IMR-90 (cell line): ENCODE measurements around the gene DYRK1A. TPM values are rescaled to one million over a fixed set of nuclear protein-coding genes. Genes with fewer than 3 reads are reported as not detected.

Experiments used
- ATAC-seq: fragments of 200-7000 bp; cut with Tn5 transposase; 2 replicates; pipeline ENCODE4 v1.9.1; 2020; ENCODE audit warnings: low read depth, mild to moderate bottlenecking, moderate library complexity
- BruUV-seq: library from RNA; stranded (reverse); fragments of 400-500 nt; replicated peaks from 2 replicates; lab custom pipeline; 2021; lab: Mats Ljungman, UMichigan
- CTCF ChIA-PET: fragments of 300-600 bp; formaldehyde crosslinking; extraction: SDS; loops from one replicate; lab custom pipeline; 2021; ENCODE audit warnings: antibody characterized with exemption; lab: Yijun Ruan, JAX
- POLR2A ChIA-PET: fragments of 300-600 bp; sonication (Branson Sonifier 250); formaldehyde crosslinking; loops from one replicate; lab custom pipeline; 2022; ENCODE audit warnings: antibody characterized with exemption; ENCODE audit not compliant: unreplicated experiment; lab: Charles Lee
- DNase-seq: peaks from one replicate; pipeline ENCODE4 v3.0.0; 2013
- H2AFZ ChIP-seq: replicated peaks from 2 replicates; pipeline ENCODE3; 2013; ENCODE audit warnings: low read length, mild to moderate bottlenecking; ENCODE audit not compliant: poor library complexity
- H2AK5ac ChIP-seq: 2 replicates; pipeline ENCODE4 v1.6.1; 2013; ENCODE audit warnings: low read depth, low read length, inconsistent platforms
- H2AK9ac ChIP-seq: replicated peaks from 2 replicates; pipeline ENCODE3; 2013; ENCODE audit warnings: mild to moderate bottlenecking, low read depth, low read length, moderate library complexity; ENCODE audit not compliant: poor library complexity
- H2BK120ac ChIP-seq: 2 replicates; pipeline ENCODE4 v1.6.1; 2013; ENCODE audit warnings: low read depth, low read length, inconsistent platforms
- H2BK15ac ChIP-seq: 3 replicates; pipeline ENCODE4 v1.6.1; 2013; ENCODE audit warnings: low read depth, low read length, inconsistent platforms
- H2BK20ac ChIP-seq: 2 replicates; pipeline ENCODE4 v1.6.1; 2013; ENCODE audit warnings: low read depth, mild to moderate bottlenecking, inconsistent platforms, low read length, moderate library complexity
- H2BK5ac ChIP-seq: 2 replicates; pipeline ENCODE4 v1.6.1; 2013; ENCODE audit warnings: mild to moderate bottlenecking, low read depth, low read length, inconsistent platforms; ENCODE audit not compliant: poor library complexity, severe bottlenecking
- H3K14ac ChIP-seq: replicated peaks from 2 replicates; pipeline ENCODE4 v1.6.1; 2013; ENCODE audit warnings: low read depth, low read length, inconsistent platforms
- H3K18ac ChIP-seq: 2 replicates; pipeline ENCODE4 v1.6.1; 2013; ENCODE audit warnings: low read depth, low read length, control low read depth
- H3K23ac ChIP-seq: 2 replicates; pipeline ENCODE4 v1.6.1; 2013; ENCODE audit warnings: low read depth, low read length, inconsistent platforms
- H3K27ac ChIP-seq: 2 replicates; pipeline ENCODE4 v1.5.1; 2013; ENCODE audit warnings: mild to moderate bottlenecking, control low read depth, low read length; ENCODE audit not compliant: insufficient read depth
- H3K27me3 ChIP-seq: 2 replicates; pipeline ENCODE4 v1.6.1; 2013; ENCODE audit warnings: low read length; ENCODE audit not compliant: control insufficient read depth, insufficient read depth
- H3K36me3 ChIP-seq: 2 replicates; pipeline ENCODE4 v1.6.1; 2013; ENCODE audit warnings: low read length, mixed read lengths; ENCODE audit not compliant: control insufficient read depth, insufficient read depth
- H3K4ac ChIP-seq: 2 replicates; pipeline ENCODE4 v1.6.1; 2013; ENCODE audit warnings: low read depth, low read length, inconsistent platforms
- H3K4me1 ChIP-seq: 2 replicates; pipeline ENCODE4 v1.6.1; 2013; ENCODE audit warnings: low read length, mixed read lengths; ENCODE audit not compliant: control insufficient read depth, insufficient read depth
- H3K4me2 ChIP-seq: 2 replicates; pipeline ENCODE4 v1.6.1; 2013; ENCODE audit warnings: low read depth, mild to moderate bottlenecking, control low read depth, low read length, moderate library complexity
- H3K4me3 ChIP-seq: 2 replicates; pipeline ENCODE4 v1.5.1; 2013; ENCODE audit warnings: low read depth, mild to moderate bottlenecking, control low read depth, low read length, moderate library complexity; ENCODE audit not compliant: insufficient read depth
- H3K56ac ChIP-seq: 2 replicates; pipeline ENCODE4 v1.6.1; 2013; ENCODE audit warnings: low read length, inconsistent platforms; ENCODE audit not compliant: insufficient read depth; ENCODE audit errors: extremely low read depth
- H3K79me1 ChIP-seq, 2 experiments: 2 replicates each; pipeline ENCODE4 v1.6.1; 2013; ENCODE audit warnings: low read length in 2 of 2, inconsistent platforms in 1 of 2, low read depth in 1 of 2
- H3K9ac ChIP-seq: 2 replicates; pipeline ENCODE4 v1.6.1; 2013; ENCODE audit warnings: low read depth, low read length, control low read depth
- H3K9me1 ChIP-seq: 2 replicates; pipeline ENCODE4 v1.6.1; 2013; ENCODE audit warnings: low read length, inconsistent platforms; ENCODE audit not compliant: insufficient read depth
- H3K9me3 ChIP-seq: 2 replicates; pipeline ENCODE4 v1.6.1; 2013; ENCODE audit warnings: low read length; ENCODE audit not compliant: control insufficient read depth, insufficient read depth
- H4K20me1 ChIP-seq: 2 replicates; pipeline ENCODE4 v1.6.1; 2013; ENCODE audit warnings: low read length, inconsistent platforms; ENCODE audit not compliant: insufficient read depth
- H4K5ac ChIP-seq: 2 replicates; pipeline ENCODE4 v1.6.1; 2013; ENCODE audit warnings: mild to moderate bottlenecking, low read depth, low read length, control low read depth
- H4K8ac ChIP-seq, 2 experiments: 2 replicates each; pipeline ENCODE4 v1.6.1; 2013; ENCODE audit warnings: low read depth in 2 of 2, low read length in 2 of 2, control low read depth in 1 of 2, inconsistent platforms in 1 of 2
- H4K91ac ChIP-seq: 2 replicates; pipeline ENCODE4 v1.6.1; 2013; ENCODE audit warnings: low read depth, low read length, inconsistent platforms; ENCODE audit not compliant: insufficient read depth
- BHLHE40 ChIP-seq: fragments of 150-350 bp; IDR thresholded peaks from 2 replicates; pipeline ENCODE4 v1.6.1; 2016; ENCODE audit warnings: mild to moderate bottlenecking, low read depth, low read length
- CEBPB ChIP-seq: IDR thresholded peaks from 2 replicates; pipeline ENCODE4 v1.6.1; 2012; ENCODE audit warnings: low read depth, low read length, improper control_type of control experiment
- CHD1 ChIP-seq: IDR thresholded peaks from 2 replicates; pipeline ENCODE4 v1.6.1; 2012; ENCODE audit warnings: low read depth, low read length, improper control_type of control experiment
- CTCF ChIP-seq: conservative IDR thresholded peaks from 2 replicates; pipeline ENCODE4 v1.5.1; 2012; ENCODE audit warnings: mild to moderate bottlenecking, low read depth, low read length, improper control_type of control experiment
- ELK1 ChIP-seq: fragments of 150-350 bp; IDR thresholded peaks from 2 replicates; pipeline ENCODE4 v1.6.1; 2016; ENCODE audit warnings: low read depth, mild to moderate bottlenecking, low read length, moderate library complexity, borderline replicate concordance
- FOS ChIP-seq: fragments of 150-350 bp; IDR thresholded peaks from 2 replicates; pipeline ENCODE4 v1.6.1; 2016; ENCODE audit warnings: low read depth, low read length
- MAFK ChIP-seq: IDR thresholded peaks from 2 replicates; pipeline ENCODE4 v1.6.1; 2012; ENCODE audit warnings: low read depth, low read length, improper control_type of control experiment
- MAZ ChIP-seq: IDR thresholded peaks from 2 replicates; pipeline ENCODE4 v1.6.1; 2012; ENCODE audit warnings: low read depth, mild to moderate bottlenecking, low read length, improper control_type of control experiment, moderate library complexity, borderline replicate concordance
- MXI1 ChIP-seq: IDR thresholded peaks from 2 replicates; pipeline ENCODE4 v1.6.1; 2012; ENCODE audit warnings: low read depth, mild to moderate bottlenecking, low read length, moderate library complexity, borderline replicate concordance
- NFE2L2 ChIP-seq: fragments of 150-350 bp; IDR thresholded peaks from 2 replicates; pipeline ENCODE4 v1.6.1; 2016; ENCODE audit warnings: low read depth, mild to moderate bottlenecking, low read length
- POLR2A ChIP-seq: IDR thresholded peaks from 2 replicates; pipeline ENCODE4 v1.6.1; 2012; ENCODE audit warnings: mild to moderate bottlenecking, low read depth, low read length
- RAD21 ChIP-seq: IDR thresholded peaks from 2 replicates; pipeline ENCODE4 v1.6.1; 2012; ENCODE audit warnings: low read length, improper control_type of control experiment
- RCOR1 ChIP-seq: IDR thresholded peaks from 2 replicates; pipeline ENCODE4 v1.6.1; 2012; ENCODE audit warnings: mild to moderate bottlenecking, low read length, improper control_type of control experiment; ENCODE audit not compliant: insufficient replicate concordance
- RFX5 ChIP-seq: IDR thresholded peaks from 2 replicates; pipeline ENCODE4 v1.8.0; 2012; ENCODE audit warnings: low read depth, mild to moderate bottlenecking, low read length, moderate library complexity
- SMC3 ChIP-seq: fragments of 150-350 bp; IDR thresholded peaks from 2 replicates; pipeline ENCODE4 v1.6.1; 2016; ENCODE audit warnings: low read depth, mild to moderate bottlenecking, antibody characterized with exemption, low read length, moderate library complexity
- USF2 ChIP-seq: fragments of 150-350 bp; IDR thresholded peaks from 2 replicates; pipeline ENCODE4 v1.6.1; 2017; ENCODE audit warnings: mild to moderate bottlenecking, antibody characterized with exemption, low read length, low read depth
- WGBS, 2 experiments: methylation state at CpG; one replicate each; pipeline versions ENCODE4 v1.1.5 to v1.1.7; 2013; ENCODE audit warnings: missing lambda C conversion rate in 2 of 2; ENCODE audit not compliant: insufficient read length in 1 of 2; ENCODE audit errors: extremely low coverage in 2 of 2; 5-methylcytosine and 5-hydroxymethylcytosine counted together
- dilution Hi-C: fragments of 300-500 bp; cut with HindIII; formaldehyde crosslinking; loops from one replicate; pipeline ENCODE4 v1.14.3; 2018; ENCODE audit warnings: low sequenced_read_pairs; ENCODE audit not compliant: unreplicated experiment
- in situ Hi-C: fragments of 300-500 bp; cut with MboI; formaldehyde crosslinking; loops from 3 replicates; pipeline ENCODE4 v1.14.3; 2019; ENCODE audit warnings: low sequenced_read_pairs, inconsistent platforms, mixed read lengths
- intact Hi-C: fragments of 100-400 bp; cut with micrococcal nuclease; formaldehyde crosslinking; loops from 2 replicates; pipeline ENCODE4 v1.10.0; 2022
- polyA plus RNA-seq, 3 experiments: library from polyadenylated mRNA; depleted of rRNA; stranded (reverse); fragments of >200 nt; gene quantifications; 2 replicates each; pipeline ENCODE4 v1.2.3, GENCODE V29; 2012; ENCODE audit warnings: low replicate concordance in 1 of 3
- total RNA-seq: library from RNA; depleted of rRNA; stranded (reverse); fragments of >200 nt; gene quantifications from 2 replicates; pipeline ENCODE4 v1.2.3, GENCODE V29; 2012

The DYRK1A gene
- total and polyA plus RNA-seq, 2 of the 4 experiments (the other 2 are of a cell fraction), result 18.6 to 50.5 TPM

GRCh38 chr21:37555672-37556261 is 189.2 kb downstream of the DYRK1A start:
- no peak for TF ChIP-seq ELK1
- TF ChIP-seq RCOR1, result no peak
- TF ChIP-seq BHLHE40, result no peak
- no peak for TF ChIP-seq SMC3
- TF ChIP-seq MXI1, result no peak
- TF ChIP-seq FOS, result no peak
- no peak for TF ChIP-seq POLR2A
- no peak for TF ChIP-seq USF2
- no peak for TF ChIP-seq CEBPB
- TF ChIP-seq CTCF, result no peak
- TF ChIP-seq RFX5, result no peak
- TF ChIP-seq NFE2L2, result no peak
- no peak for TF ChIP-seq CHD1
- TF ChIP-seq MAZ, result no peak
- no peak for TF ChIP-seq RAD21
- no peak for TF ChIP-seq MAFK
- H3K4me2 ChIP-seq, result no peak overlapping the region

More at GRCh38 chr21:37555672-37556261, 189.2 kb downstream of the DYRK1A start:
- DNase-seq (no peak), ATAC-seq (no peak)
- Histone ChIP-seq H2AK9ac (no peak overlapping the region), H3K18ac (no peak overlapping the region), H2BK120ac (no peak overlapping the region), H3K79me1 (no peaks in the 10 kb centered on the region), H4K20me1 (no peaks in the 10 kb centered on the region), H4K5ac (no peak overlapping the region), H3K36me3 (no peaks in the 10 kb centered on the region), H3K27me3 (peaks cover 13% of the 10 kb centered on the region), H3K14ac (no peak overlapping the region), H3K56ac (no peak overlapping the region), H3K23ac (no peak overlapping the region), H3K27ac (no peak overlapping the region), H2AK5ac (no peak overlapping the region), H2BK5ac (no peak overlapping the region), H4K91ac (no peak overlapping the region), H3K9me3 (no peaks in the 10 kb centered on the region), H2AFZ (no peak overlapping the region), H4K8ac (no peak overlapping the region), H3K9ac (no peak overlapping the region), H2BK15ac (no peak overlapping the region), H3K4me3 (no peak overlapping the region), H3K4ac (no peak overlapping the region), H3K9me1 (no peaks in the 10 kb centered on the region), H3K4me1 (peaks cover 5% of the 10 kb centered on the region; the same call in 1 of the 2 replicates), H2BK20ac (no peak overlapping the region)
- WGBS, 2 experiments, result 61% methylated on average over 4 of the region's 15 CpGs; no CpG with 5 or more reads in 1 of the 2 experiments
- no TSS peak for BruUV-seq
- POLR2A ChIA-PET, result interaction anchor here (1.4 kb wide), 1 partner anchor 8 kb away, joined by 3 read pairs; no protein-coding TSS in a partner anchor
- dilution Hi-C loops (no loop called here), intact Hi-C loops (no loop called here), in situ Hi-C loops (no loop called here)
- CTCF ChIA-PET, result no interaction called here
